Upper lobe of left lung (tissue), 6 donors: ENCODE data around the gene CALHM4. TPM values are rescaled to one million over a fixed set of nuclear protein-coding genes. Genes with fewer than 3 reads are reported as not detected.

ENCODE experiments used
- ATAC-seq, 2 donors: fragments of 200-7000 bp; cut with Tn5 transposase; one replicate each; pipeline ENCODE4 v1.9.1; 2022; ENCODE audit warnings: mild to moderate bottlenecking in 2 of 2, moderate library complexity in 2 of 2; ENCODE audit not compliant: low FRiP score in 2 of 2
- DNase-seq, 2 donors: peaks; one replicate each; pipeline ENCODE4 v3.0.0-alpha.2; 2019 to 2020
- H3K27ac ChIP-seq, 4 donors: fragments of 200-600 bp; sonication (generic); one replicate each; pipeline ENCODE4 v1.5.1; 2016 to 2019
- H3K27me3 ChIP-seq, 4 donors: fragments of 200-600 bp; sonication (generic); one replicate each; pipeline ENCODE4 v1.5.1; 2017 to 2019
- H3K36me3 ChIP-seq, 4 donors: fragments of 200-600 bp; sonication (generic); one replicate each; pipeline ENCODE4 v1.5.1; 2016 to 2019
- H3K4me1 ChIP-seq, 4 donors: fragments of 200-600 bp; sonication (generic); one replicate each; pipeline ENCODE4 v1.5.1; 2018 to 2019
- H3K4me3 ChIP-seq, 4 donors: fragments of 200-600 bp; sonication (generic); one replicate each; pipeline ENCODE4 v1.5.1; 2017 to 2019; ENCODE audit warnings: mild to moderate bottlenecking in 2 of 4, moderate library complexity in 1 of 4
- H3K9me3 ChIP-seq, 4 donors: fragments of 200-600 bp; sonication (generic); one replicate each; pipeline ENCODE4 v1.5.1; 2018 to 2019
- EP300 ChIP-seq, 4 donors: sonication (generic); formaldehyde crosslinking; IDR thresholded peaks; one replicate each; pipeline ENCODE4 v1.5.1; 2017; ENCODE audit warnings: antibody characterized with exemption in 4 of 4, control low read depth in 2 of 4
- POLR2A ChIP-seq, 4 donors: fragments of 450-650 bp; IDR thresholded peaks; one replicate each; pipeline ENCODE4 v1.5.1; 2016 to 2017; ENCODE audit warnings: antibody characterized with exemption in 4 of 4, mild to moderate bottlenecking in 2 of 4
- POLR2AphosphoS5 ChIP-seq, 2 donors: sonication (generic); formaldehyde crosslinking; IDR thresholded peaks; one replicate each; pipeline ENCODE4 v1.5.1; 2017; ENCODE audit warnings: antibody characterized with exemption in 2 of 2
- WGBS, 2 donors: methylation state at CpG; one replicate each; pipeline ENCODE4 v1.1.5; 2017 to 2018; 5-methylcytosine and 5-hydroxymethylcytosine counted together
- total RNA-seq, 6 donors: library from RNA; depleted of rRNA in 4 of 6; stranded (reverse); fragments of >200 nt in 4 of 6; gene quantifications; one replicate each; pipeline versions ENCODE4 v1.1.0 to v1.2.1, GENCODE V29; 2016 to 2021
- TF ChIP-seq, protein P1 (sequence below), 6 experiments: fragments of 450-650 bp in 4 of 6; fragments of 200-600 bp in 2 of 6; sonication (generic) in 2 of 6; IDR thresholded peaks; one replicate each; pipeline ENCODE4 v1.5.1; 2016 to 2019; ENCODE audit warnings: antibody characterized with exemption in 6 of 6
- donor health status: DM: no; HTN: no; CAD: no; lungs with moderate emphysema.
- donor health status: DM: no; HTN: yes; CAD: no; lungs with severe emphysema.

CALHM4 gene
- total RNA-seq, 6 donors from 2014 or later: not detected

DNA sequence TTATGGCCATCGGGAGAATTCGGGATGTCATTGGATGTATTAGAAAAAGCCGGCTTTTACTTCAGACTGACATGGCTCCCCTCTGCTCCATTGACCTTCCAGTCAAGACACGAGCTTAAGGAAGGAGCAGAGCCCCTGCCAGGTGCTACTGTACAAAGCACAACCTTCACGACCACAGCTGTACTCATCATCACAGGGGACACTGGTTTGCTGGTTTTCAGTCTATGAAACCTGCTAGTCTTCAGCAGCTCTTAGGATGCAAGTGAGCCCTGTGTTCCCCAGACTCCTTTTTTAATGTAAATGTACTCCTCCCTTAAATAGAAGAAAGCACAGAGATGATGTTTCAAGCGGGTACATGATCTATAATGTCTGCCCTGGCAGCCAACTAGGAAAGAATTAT lies 6.2 kb upstream of the CALHM4 start:
- TF ChIP-seq, protein P1, sequence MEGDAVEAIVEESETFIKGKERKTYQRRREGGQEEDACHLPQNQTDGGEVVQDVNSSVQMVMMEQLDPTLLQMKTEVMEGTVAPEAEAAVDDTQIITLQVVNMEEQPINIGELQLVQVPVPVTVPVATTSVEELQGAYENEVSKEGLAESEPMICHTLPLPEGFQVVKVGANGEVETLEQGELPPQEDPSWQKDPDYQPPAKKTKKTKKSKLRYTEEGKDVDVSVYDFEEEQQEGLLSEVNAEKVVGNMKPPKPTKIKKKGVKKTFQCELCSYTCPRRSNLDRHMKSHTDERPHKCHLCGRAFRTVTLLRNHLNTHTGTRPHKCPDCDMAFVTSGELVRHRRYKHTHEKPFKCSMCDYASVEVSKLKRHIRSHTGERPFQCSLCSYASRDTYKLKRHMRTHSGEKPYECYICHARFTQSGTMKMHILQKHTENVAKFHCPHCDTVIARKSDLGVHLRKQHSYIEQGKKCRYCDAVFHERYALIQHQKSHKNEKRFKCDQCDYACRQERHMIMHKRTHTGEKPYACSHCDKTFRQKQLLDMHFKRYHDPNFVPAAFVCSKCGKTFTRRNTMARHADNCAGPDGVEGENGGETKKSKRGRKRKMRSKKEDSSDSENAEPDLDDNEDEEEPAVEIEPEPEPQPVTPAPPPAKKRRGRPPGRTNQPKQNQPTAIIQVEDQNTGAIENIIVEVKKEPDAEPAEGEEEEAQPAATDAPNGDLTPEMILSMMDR (IDR thresholded peaks at IDR 0.05): no peak
- TF ChIP-seq POLR2A (IDR thresholded peaks at IDR 0.05) (no peak), EP300 (IDR thresholded peaks at IDR 0.05) (no peak), POLR2AphosphoS5 (IDR thresholded peaks at IDR 0.05) (no peak)
- no peak overlapping the region for H3K27ac ChIP-seq
- H3K4me1 ChIP-seq: no peaks in the 10 kb centered on the region
- no peaks in the 10 kb centered on the region for H3K9me3 ChIP-seq
- WGBS, 2 donors: 92 to 95% methylated on average over 6 of the region's 6 CpGs
- ATAC-seq (no peak), DNase-seq (no peak)
- no peaks in the 10 kb centered on the region for H3K36me3 ChIP-seq
- H3K4me3 ChIP-seq: no peak overlapping the region
- no peaks in the 10 kb centered on the region for H3K27me3 ChIP-seq

- 56 to 60% methylated on average over 4 of the region's 4 CpGs for WGBS, 2 donors
- no peaks in the 10 kb centered on the region for H3K27me3 ChIP-seq
- no peaks in the 10 kb centered on the region for H3K36me3 ChIP-seq
- H3K9me3 ChIP-seq: no peaks in the 10 kb centered on the region
- TF ChIP-seq POLR2A (IDR thresholded peaks at IDR 0.05) (no peak), EP300 (IDR thresholded peaks at IDR 0.05) (no peak), POLR2AphosphoS5 (IDR thresholded peaks at IDR 0.05) (no peak)
- TF ChIP-seq, protein P1 (IDR thresholded peaks at IDR 0.05): no peak
- H3K27ac ChIP-seq: no peak overlapping the region
- DNase-seq (no peak), ATAC-seq (no peak)
- no peaks in the 10 kb centered on the region for H3K4me1 ChIP-seq
- H3K4me3 ChIP-seq: no peak overlapping the region
Measured at GRCh38 chr6:116550796-116551195, 2.8 kb upstream of the CALHM4 start.

DNA sequence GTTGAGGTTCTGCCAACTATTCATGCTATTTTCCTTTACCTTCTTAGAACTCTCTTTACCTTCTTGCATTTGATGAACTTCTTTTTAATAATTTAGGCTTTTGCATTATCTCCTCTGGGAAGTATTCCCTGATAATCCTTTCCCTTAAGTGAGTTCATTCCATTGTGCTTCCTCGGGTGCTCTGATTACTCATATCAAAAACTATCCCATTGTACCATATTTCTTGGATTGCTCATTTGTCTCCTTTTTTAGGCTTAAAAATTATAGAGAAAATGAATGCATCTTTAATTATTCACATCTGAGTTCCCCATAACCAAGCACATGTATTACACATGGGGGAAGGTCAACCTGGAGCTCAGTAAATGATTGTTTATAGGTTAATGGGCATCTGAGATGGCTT lies 2.5 kb downstream of the CALHM4 start:
- H3K9me3 ChIP-seq: no peaks in the 10 kb centered on the region
- H3K36me3 ChIP-seq: no peaks in the 10 kb centered on the region
- ATAC-seq (no peak), DNase-seq (no peak)
- H3K27ac ChIP-seq: no peak overlapping the region
- H3K27me3 ChIP-seq: no peaks in the 10 kb centered on the region
- no peak overlapping the region for H3K4me3 ChIP-seq
- peaks cover 0 to 8% (median 4%) of the 10 kb centered on the region in 4 donors for H3K4me1 ChIP-seq
- TF ChIP-seq, protein P1 (IDR thresholded peaks at IDR 0.05): no peak
- TF ChIP-seq POLR2AphosphoS5 (IDR thresholded peaks at IDR 0.05): no peak
- WGBS, 2 donors: 83 to 88% methylated on average over 1 of the region's 1 CpG

DNA sequence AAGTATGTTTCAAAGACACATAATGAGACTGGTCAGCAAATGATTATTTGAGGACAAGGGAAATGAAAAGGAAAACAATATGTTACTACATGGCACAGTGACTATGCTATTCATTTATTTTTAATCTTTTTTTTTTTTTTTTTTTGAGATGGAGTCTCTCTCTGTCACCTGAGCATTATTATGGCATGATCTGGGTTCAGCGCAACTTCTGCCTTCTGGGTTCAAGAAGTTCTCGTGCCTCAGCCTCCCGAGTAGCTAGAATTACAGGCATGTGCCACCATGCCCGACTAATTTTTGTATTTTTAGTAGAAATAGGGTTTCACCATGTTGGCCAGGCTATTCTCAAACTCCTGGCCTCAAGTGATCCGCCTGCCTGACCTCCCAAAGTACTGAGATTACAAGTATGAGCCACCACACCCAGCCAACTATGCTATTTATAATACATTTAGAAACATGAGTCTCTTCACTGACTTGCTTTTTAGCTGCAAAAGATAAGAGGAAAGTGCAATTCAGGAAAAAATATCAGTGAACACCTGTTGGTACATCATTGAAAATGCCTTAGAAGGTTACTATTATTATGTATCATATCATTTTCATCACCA lies 3.4 kb downstream of the CALHM4 start:
- 91% methylated on average over 5 of the region's 5 CpGs for WGBS, 2 donors
- ATAC-seq: no peak
- Histone ChIP-seq H3K27ac (no peak overlapping the region), H3K9me3 (no peaks in the 10 kb centered on the region), H3K27me3 (no peaks in the 10 kb centered on the region), H3K4me1 (peaks cover 0 to 11% (median 5%) of the 10 kb centered on the region in 4 donors), H3K4me3 (no peak overlapping the region), H3K36me3 (no peaks in the 10 kb centered on the region)
- TF ChIP-seq EP300 (IDR thresholded peaks at IDR 0.05) (no peak), POLR2AphosphoS5 (IDR thresholded peaks at IDR 0.05) (no peak), POLR2A (IDR thresholded peaks at IDR 0.05) (no peak)
- TF ChIP-seq, protein P1 (IDR thresholded peaks at IDR 0.05): no peak
- DNase-seq: no peak

- Histone ChIP-seq H3K4me3 (no peak overlapping the region), H3K27ac (no peak overlapping the region), H3K4me1 (peaks cover 0 to 11% (median 5%) of the 10 kb centered on the region in 4 donors), H3K27me3 (no peaks in the 10 kb centered on the region), H3K9me3 (no peaks in the 10 kb centered on the region), H3K36me3 (no peaks in the 10 kb centered on the region)
- no peak for TF ChIP-seq POLR2A (IDR thresholded peaks at IDR 0.05)
- DNase-seq (no peak), ATAC-seq (no peak)
- 26 to 48% methylated on average over 5 of the region's 5 CpGs for WGBS, 2 donors
Measured at GRCh38 chr6:116557893-116558292, 4.3 kb downstream of the CALHM4 start.
